Measurements from ENCODE around the gene ERO1A. TPM values are rescaled to one million over a fixed set of nuclear protein-coding genes. Genes with fewer than 3 reads are reported as not detected.
A peak's percentile ranks its signal among the peaks of the same experiment; 100 is the strongest.

The ERO1A gene
- total and polyA plus RNA-seq, 9 of the 15 experiments (the other 6 are each of a cell fraction or from before 2014, with no cell fraction given), result 11.0 to 46.2 (median 27.6) TPM

GRCh38 chr14:52695481-52696091, at the start of gene ERO1A (continued):
- TF ChIP-seq, protein P1, sequence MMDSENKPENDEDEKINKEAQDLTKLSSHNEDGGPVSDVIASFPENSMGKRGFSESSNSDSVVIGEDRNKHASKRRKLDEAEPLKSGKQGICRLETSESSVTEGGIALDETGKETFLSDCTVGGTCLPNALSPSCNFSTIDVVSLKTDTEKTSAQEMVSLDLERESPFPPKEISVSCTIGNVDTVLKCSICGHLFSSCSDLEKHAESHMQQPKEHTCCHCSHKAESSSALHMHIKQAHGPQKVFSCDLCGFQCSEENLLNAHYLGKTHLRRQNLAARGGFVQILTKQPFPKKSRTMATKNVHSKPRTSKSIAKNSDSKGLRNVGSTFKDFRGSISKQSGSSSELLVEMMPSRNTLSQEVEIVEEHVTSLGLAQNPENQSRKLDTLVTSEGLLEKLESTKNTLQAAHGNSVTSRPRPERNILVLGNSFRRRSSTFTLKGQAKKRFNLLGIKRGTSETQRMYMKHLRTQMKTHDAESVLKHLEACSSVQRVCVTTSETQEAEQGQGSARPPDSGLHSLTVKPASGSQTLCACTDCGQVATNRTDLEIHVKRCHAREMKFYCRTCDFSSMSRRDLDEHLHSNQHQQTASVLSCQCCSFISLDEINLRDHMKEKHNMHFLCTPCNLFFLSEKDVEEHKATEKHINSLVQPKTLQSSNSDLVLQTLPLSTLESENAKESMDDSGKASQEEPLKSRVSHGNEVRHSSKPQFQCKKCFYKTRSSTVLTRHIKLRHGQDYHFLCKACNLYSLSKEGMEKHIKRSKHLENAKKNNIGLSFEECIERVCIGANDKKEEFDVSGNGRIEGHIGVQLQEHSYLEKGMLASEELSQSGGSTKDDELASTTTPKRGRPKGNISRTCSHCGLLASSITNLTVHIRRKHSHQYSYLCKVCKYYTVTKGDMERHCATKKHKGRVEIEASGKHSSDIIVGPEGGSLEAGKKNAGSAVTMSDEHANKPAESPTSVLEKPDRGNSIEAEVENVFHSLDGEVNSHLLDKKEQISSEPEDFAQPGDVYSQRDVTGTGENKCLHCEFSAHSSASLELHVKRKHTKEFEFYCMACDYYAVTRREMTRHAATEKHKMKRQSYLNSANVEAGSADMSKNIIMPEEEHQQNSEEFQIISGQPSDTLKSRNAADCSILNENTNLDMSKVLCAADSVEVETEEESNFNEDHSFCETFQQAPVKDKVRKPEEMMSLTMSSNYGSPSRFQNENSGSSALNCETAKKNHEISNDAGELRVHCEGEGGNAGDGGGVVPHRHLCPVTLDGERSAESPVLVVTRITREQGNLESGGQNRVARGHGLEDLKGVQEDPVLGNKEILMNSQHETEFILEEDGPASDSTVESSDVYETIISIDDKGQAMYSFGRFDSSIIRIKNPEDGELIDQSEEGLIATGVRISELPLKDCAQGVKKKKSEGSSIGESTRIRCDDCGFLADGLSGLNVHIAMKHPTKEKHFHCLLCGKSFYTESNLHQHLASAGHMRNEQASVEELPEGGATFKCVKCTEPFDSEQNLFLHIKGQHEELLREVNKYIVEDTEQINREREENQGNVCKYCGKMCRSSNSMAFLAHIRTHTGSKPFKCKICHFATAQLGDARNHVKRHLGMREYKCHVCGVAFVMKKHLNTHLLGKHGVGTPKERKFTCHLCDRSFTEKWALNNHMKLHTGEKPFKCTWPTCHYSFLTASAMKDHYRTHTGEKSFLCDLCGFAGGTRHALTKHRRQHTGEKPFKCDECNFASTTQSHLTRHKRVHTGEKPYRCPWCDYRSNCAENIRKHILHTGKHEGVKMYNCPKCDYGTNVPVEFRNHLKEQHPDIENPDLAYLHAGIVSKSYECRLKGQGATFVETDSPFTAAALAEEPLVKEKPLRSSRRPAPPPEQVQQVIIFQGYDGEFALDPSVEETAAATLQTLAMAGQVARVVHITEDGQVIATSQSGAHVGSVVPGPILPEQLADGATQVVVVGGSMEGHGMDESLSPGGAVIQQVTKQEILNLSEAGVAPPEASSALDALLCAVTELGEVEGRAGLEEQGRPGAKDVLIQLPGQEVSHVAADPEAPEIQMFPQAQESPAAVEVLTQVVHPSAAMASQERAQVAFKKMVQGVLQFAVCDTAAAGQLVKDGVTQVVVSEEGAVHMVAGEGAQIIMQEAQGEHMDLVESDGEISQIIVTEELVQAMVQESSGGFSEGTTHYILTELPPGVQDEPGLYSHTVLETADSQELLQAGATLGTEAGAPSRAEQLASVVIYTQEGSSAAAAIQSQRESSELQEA (IDR thresholded peaks at IDR 0.05; ENCODE audit: low read depth), result no peak
- TF ChIP-seq FOXK2 (conservative IDR thresholded peaks at IDR 0.05 in 1 of 2, IDR thresholded peaks at IDR 0.05 in 1 of 2; ENCODE audit: low read depth in 2 of 2) (no peak), CHAMP1 (IDR thresholded peaks at IDR 0.05) (no peak), ZNF511 (CRISPR knock-in tag; IDR thresholded peaks at IDR 0.05) (no peak), MLLT1 (IDR thresholded peaks at IDR 0.05) (no peak), NFIX (CRISPR knock-in tag; IDR thresholded peaks at IDR 0.05; ENCODE audit: low read depth) (no peak), EP400 (IDR thresholded peaks at IDR 0.05) (no peak; the same call in 1 of the 2 replicates)
- TF ChIP-seq, protein P2, sequence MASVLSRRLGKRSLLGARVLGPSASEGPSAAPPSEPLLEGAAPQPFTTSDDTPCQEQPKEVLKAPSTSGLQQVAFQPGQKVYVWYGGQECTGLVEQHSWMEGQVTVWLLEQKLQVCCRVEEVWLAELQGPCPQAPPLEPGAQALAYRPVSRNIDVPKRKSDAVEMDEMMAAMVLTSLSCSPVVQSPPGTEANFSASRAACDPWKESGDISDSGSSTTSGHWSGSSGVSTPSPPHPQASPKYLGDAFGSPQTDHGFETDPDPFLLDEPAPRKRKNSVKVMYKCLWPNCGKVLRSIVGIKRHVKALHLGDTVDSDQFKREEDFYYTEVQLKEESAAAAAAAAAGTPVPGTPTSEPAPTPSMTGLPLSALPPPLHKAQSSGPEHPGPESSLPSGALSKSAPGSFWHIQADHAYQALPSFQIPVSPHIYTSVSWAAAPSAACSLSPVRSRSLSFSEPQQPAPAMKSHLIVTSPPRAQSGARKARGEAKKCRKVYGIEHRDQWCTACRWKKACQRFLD (CRISPR knock-in tag; IDR thresholded peaks at IDR 0.05), result peak; percentile 63; the same call in 1 of the 2 replicates
- TF ChIP-seq, protein P3, sequence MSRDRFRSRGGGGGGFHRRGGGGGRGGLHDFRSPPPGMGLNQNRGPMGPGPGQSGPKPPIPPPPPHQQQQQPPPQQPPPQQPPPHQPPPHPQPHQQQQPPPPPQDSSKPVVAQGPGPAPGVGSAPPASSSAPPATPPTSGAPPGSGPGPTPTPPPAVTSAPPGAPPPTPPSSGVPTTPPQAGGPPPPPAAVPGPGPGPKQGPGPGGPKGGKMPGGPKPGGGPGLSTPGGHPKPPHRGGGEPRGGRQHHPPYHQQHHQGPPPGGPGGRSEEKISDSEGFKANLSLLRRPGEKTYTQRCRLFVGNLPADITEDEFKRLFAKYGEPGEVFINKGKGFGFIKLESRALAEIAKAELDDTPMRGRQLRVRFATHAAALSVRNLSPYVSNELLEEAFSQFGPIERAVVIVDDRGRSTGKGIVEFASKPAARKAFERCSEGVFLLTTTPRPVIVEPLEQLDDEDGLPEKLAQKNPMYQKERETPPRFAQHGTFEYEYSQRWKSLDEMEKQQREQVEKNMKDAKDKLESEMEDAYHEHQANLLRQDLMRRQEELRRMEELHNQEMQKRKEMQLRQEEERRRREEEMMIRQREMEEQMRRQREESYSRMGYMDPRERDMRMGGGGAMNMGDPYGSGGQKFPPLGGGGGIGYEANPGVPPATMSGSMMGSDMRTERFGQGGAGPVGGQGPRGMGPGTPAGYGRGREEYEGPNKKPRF (IDR thresholded peaks at IDR 0.05; ENCODE audit: low read depth, low read length), result no peak

Measured in K562 (cell line).